ENCODE measurements around the gene TPM4. TPM values are rescaled to one million over a fixed set of nuclear protein-coding genes. Genes with fewer than 3 reads are reported as not detected.
A peak's percentile ranks its signal among the peaks of the same experiment; 100 is the strongest.

The TPM4 gene
- total RNA-seq, 1 donor from 2014 or later, result 619 TPM

- intact Hi-C loops (cut with DNase I), result no loop called here
- Histone ChIP-seq H3K27me3 (no peaks in the 10 kb centered on the region), H3K9me3 (no peaks in the 10 kb centered on the region), H3K4me3 (no peak overlapping the region), H3K27ac (no peak overlapping the region), H3K4me1 (no peaks in the 10 kb centered on the region), H3K36me3 (peaks cover 27 to 29% of the 10 kb centered on the region in 2 donors)
- no peak for TF ChIP-seq CTCF (IDR thresholded peaks at IDR 0.05)
- DNase-seq (ENCODE audit: low spot score in 2 of 2), result no peak
Observed at GRCh38 chr19:16136185-16136999, 60.1 kb downstream of the TPM4 start.

GRCh38 chr19:16139752-16140151, 63.5 kb downstream of the TPM4 start:
- Histone ChIP-seq H3K27ac (no peak overlapping the region), H3K9me3 (no peaks in the 10 kb centered on the region), H3K27me3 (no peaks in the 10 kb centered on the region), H3K36me3 (no peaks in the 10 kb centered on the region), H3K4me1 (no peaks in the 10 kb centered on the region), H3K4me3 (no peak overlapping the region)
- no peak for TF ChIP-seq CTCF (IDR thresholded peaks at IDR 0.05)
- intact Hi-C loops (cut with DNase I), result no loop called here
- DNase-seq (ENCODE audit: low spot score in 2 of 2), result no peak

- Histone ChIP-seq H3K36me3 (no peaks in the 10 kb centered on the region), H3K4me1 (no peaks in the 10 kb centered on the region), H3K9me3 (no peaks in the 10 kb centered on the region), H3K27me3 (no peaks in the 10 kb centered on the region), H3K27ac (no peak overlapping the region), H3K4me3 (no peak overlapping the region)
- intact Hi-C loops (cut with DNase I), result no loop called here
- DNase-seq (ENCODE audit: low spot score in 2 of 2), result no peak
- TF ChIP-seq CTCF (IDR thresholded peaks at IDR 0.05), result no peak
Observed at GRCh38 chr19:16141043-16141442, 64.7 kb downstream of the TPM4 start.

GRCh38 chr19:16142032-16142580, 65.8 kb downstream of the TPM4 start:
- TF ChIP-seq CTCF (IDR thresholded peaks at IDR 0.05), result no peak
- no peaks in the 10 kb centered on the region for H3K4me1 ChIP-seq
- intact Hi-C loops (cut with DNase I), result no loop called here
- no peak for DNase-seq (ENCODE audit: low spot score in 2 of 2)
- H3K27me3 ChIP-seq, result no peaks in the 10 kb centered on the region
- H3K9me3 ChIP-seq, result no peaks in the 10 kb centered on the region
- H3K36me3 ChIP-seq, result no peaks in the 10 kb centered on the region
- H3K27ac ChIP-seq, result no peak overlapping the region
- no peak overlapping the region for H3K4me3 ChIP-seq

- DNase-seq (ENCODE audit: low spot score in 2 of 2), result peak; percentile 30 to 74
- Histone ChIP-seq H3K27ac (no peak within 1 kb of the TSS), H3K36me3 (no peaks in the 10 kb centered on the region), H3K4me3 (no peak within 1 kb of the TSS), H3K4me1 (no peaks in the 10 kb centered on the region), H3K27me3 (no peaks in the 10 kb centered on the region), H3K9me3 (no peaks in the 10 kb centered on the region)
- intact Hi-C loops (cut with DNase I), result no loop called here
- TF ChIP-seq CTCF (IDR thresholded peaks at IDR 0.05), result no peak
Observed at GRCh38 chr19:16143399-16144215, 67.3 kb downstream of the TPM4 start, which contains the start of gene HSH2D. HSH2D (plus strand) TSS chr19:16143685; CDS start chr19:16148751, 5,066 bp downstream.
